OCI-LY7 (cell line): Measurements from ENCODE around the gene PNRC1. TPM values are rescaled to one million over a fixed set of nuclear protein-coding genes. Genes with fewer than 3 reads are reported as not detected.
A peak's percentile ranks its signal among the peaks of the same experiment; 100 is the strongest.

Source experiments
- BruUV-seq: library from RNA; stranded (reverse); fragments of 400-500 nt; replicated peaks from 2 replicates; lab custom pipeline; 2021; lab: Mats Ljungman, UMichigan
- CTCF ChIA-PET: fragments of 300-600 bp; sonication (Branson Sonifier 250); formaldehyde crosslinking; loops from one replicate; lab custom pipeline; 2022; ENCODE audit warnings: antibody characterized with exemption; ENCODE audit not compliant: unreplicated experiment; lab: Charles Lee
- POLR2A ChIA-PET: fragments of 300-600 bp; sonication (Branson Sonifier 250); formaldehyde crosslinking; loops from one replicate; lab custom pipeline; 2022; ENCODE audit warnings: antibody characterized with exemption; lab: Charles Lee
- DNase-seq: peaks from one replicate; pipeline ENCODE4 v3.0.0-alpha.2; 2015; ENCODE audit warnings: low spot score
- H2AFZ ChIP-seq: fragments of 200-600 bp; sonication (generic), shearing (Covaris generic); 2 replicates; pipeline ENCODE4 v1.6.1; 2014; ENCODE audit warnings: mild to moderate bottlenecking, antibody characterized with exemption, low read length, moderate library complexity
- H3K27ac ChIP-seq: fragments of 200-600 bp; sonication (generic); 2 replicates; pipeline ENCODE4 v1.5.1; 2014; ENCODE audit warnings: mixed run types, low read depth, mild to moderate bottlenecking, moderate library complexity, low read length, inconsistent platforms; ENCODE audit not compliant: poor library complexity, severe bottlenecking
- H3K36me3 ChIP-seq: fragments of 200-600 bp; sonication (generic); 2 replicates; pipeline ENCODE4 v1.6.1; 2014; ENCODE audit warnings: mild to moderate bottlenecking, antibody characterized with exemption, low read length, moderate library complexity, mixed read lengths; ENCODE audit not compliant: insufficient read depth
- H3K4me1 ChIP-seq: fragments of 200-600 bp; sonication (generic); 2 replicates; pipeline ENCODE4 v1.5.1; 2014; ENCODE audit warnings: mild to moderate bottlenecking, low read length; ENCODE audit not compliant: insufficient read depth, poor library complexity, severe bottlenecking
- H3K4me2 ChIP-seq: fragments of 200-600 bp; sonication (generic); 2 replicates; pipeline ENCODE4 v1.6.1; 2014; ENCODE audit warnings: mild to moderate bottlenecking, low read length
- H3K4me3 ChIP-seq: fragments of 200-600 bp; sonication (generic); 2 replicates; pipeline ENCODE4 v1.5.1; 2014; ENCODE audit warnings: mild to moderate bottlenecking, low read depth, low read length; ENCODE audit not compliant: poor library complexity, severe bottlenecking
- H3K79me2 ChIP-seq: fragments of 200-600 bp; sonication (generic); 2 replicates; pipeline ENCODE4 v1.6.1; 2016; ENCODE audit warnings: low read depth, mild to moderate bottlenecking, low read length, moderate library complexity, mixed read lengths; ENCODE audit not compliant: insufficient read depth
- H3K9me2 ChIP-seq: fragments of 200-600 bp; sonication (generic); 2 replicates; pipeline ENCODE4 v1.6.1; 2016; ENCODE audit warnings: mild to moderate bottlenecking, low read length, mixed read lengths; ENCODE audit not compliant: insufficient read depth
- H3K9me3 ChIP-seq: fragments of 200-600 bp; sonication (generic); 2 replicates; pipeline ENCODE4 v1.6.1; 2014; ENCODE audit warnings: mild to moderate bottlenecking, mixed run types, low read length, mixed read lengths
- H4K20me1 ChIP-seq: fragments of 200-600 bp; sonication (generic); 2 replicates; pipeline ENCODE4 v1.6.1; 2014; ENCODE audit warnings: mild to moderate bottlenecking, antibody characterized with exemption, low read length, moderate library complexity, mixed read lengths; ENCODE audit not compliant: insufficient read depth
- EZH2phosphoT487 ChIP-seq: fragments of 200-600 bp; sonication (generic); IDR thresholded peaks from 2 replicates; pipeline ENCODE4 v1.6.1; 2018; ENCODE audit warnings: low read depth, borderline replicate concordance, mild to moderate bottlenecking, mixed run types, antibody characterized with exemption, low read length, moderate library complexity, mixed read lengths
- intact Hi-C: fragments of 100-400 bp; cut with micrococcal nuclease; formaldehyde crosslinking; loops from one replicate; pipeline ENCODE4 v1.10.0; 2022; ENCODE audit not compliant: unreplicated experiment
- total RNA-seq, 2 experiments: library from RNA; depleted of rRNA in 1 of 2; stranded (reverse); fragments of >200 nt in 1 of 2; shearing (Covaris generic) in 1 of 2; gene quantifications; 2 replicates each; pipeline ENCODE4 v1.2.3, GENCODE V29; 2014 to 2022
- TF ChIP-seq, protein P1 (sequence below): fragments of 200-600 bp; sonication (generic); conservative IDR thresholded peaks from 2 replicates; pipeline ENCODE4 v1.5.1; 2014; ENCODE audit warnings: mild to moderate bottlenecking, antibody characterized with exemption, low read length, moderate library complexity, mixed read lengths

The PNRC1 gene
- total RNA-seq, 2 experiments from 2014 or later, result 26.7 to 53.0 TPM

DNA sequence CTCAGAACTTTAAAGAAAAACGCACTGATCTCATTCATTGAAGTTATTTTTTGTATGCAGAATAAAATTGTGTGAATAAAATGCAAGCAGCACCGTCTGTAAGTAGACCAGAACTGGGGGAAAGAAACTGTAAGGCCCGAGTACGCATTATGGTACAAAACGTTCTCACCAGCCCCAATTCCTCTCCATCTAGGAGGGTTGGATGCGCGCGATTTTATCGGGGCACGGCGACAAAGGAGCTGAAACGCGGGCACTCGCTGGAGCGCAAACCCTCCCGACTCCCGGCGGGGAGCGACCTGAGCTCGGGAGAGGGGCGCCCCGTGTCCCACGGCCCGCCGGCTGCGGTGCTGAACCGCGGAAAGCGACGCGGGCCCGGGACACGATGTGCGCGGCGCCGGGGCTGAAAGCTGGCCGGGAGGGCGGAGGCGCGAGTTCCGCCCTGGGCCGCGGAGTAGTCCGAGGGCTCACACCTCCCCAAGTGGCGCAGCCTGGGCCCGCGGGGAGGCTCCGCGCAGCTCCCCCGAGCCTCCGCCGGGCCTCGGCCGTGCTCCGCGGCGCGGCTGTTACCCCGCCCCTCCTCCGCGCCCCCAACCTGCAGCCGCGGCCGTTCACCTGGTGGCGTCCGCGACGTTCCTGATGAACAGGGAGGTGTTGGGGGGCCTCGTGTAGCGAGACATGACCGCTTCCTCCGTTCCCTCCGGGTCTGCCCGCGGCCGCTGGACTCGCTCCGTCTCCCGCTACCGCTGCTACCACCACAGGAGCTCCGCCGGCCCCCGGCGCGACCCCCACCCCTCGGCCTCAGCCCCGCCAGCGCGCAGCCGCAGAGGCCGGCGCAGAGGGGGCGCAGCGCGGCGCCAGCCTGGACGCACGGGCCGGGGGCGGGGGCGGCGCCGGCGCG lies 36.9 kb downstream of the PNRC1 start, which contains the start of gene SRSF12:
Gene SRSF12 (minus strand): TSS at position 861 of the 898 bp plus-strand sequence. CDS start 184 bp downstream, at position 677.
- no peaks in the 10 kb centered on the region for H3K9me2 ChIP-seq
- intact Hi-C loops, result no loop called here
- H3K36me3 ChIP-seq, result no peaks in the 10 kb centered on the region
- H4K20me1 ChIP-seq, result no peaks in the 10 kb centered on the region
- ChIA-PET CTCF (interaction anchor here (0.6 kb wide), 1 partner anchor 69 kb away, joined by 3 read pairs; no protein-coding TSS in a partner anchor), POLR2A (interaction anchor here (0.6 kb wide), 1 partner anchor 79 kb away, joined by 3 read pairs; no protein-coding TSS in a partner anchor)
- no peaks in the 10 kb centered on the region for H3K9me3 ChIP-seq
- BruUV-seq, result no TSS peak
- no peak within 1 kb of the TSS for H2AFZ ChIP-seq
- no peak within 1 kb of the TSS for H3K4me3 ChIP-seq
- no peaks in the 10 kb centered on the region for H3K4me1 ChIP-seq
- H3K4me2 ChIP-seq, result peak within 1 kb of the TSS; percentile 39; the same call in 1 of the 2 replicates
- H3K79me2 ChIP-seq, result no peaks in the 10 kb centered on the region
- H3K27ac ChIP-seq, result no peak within 1 kb of the TSS
- TF ChIP-seq, protein P1, sequence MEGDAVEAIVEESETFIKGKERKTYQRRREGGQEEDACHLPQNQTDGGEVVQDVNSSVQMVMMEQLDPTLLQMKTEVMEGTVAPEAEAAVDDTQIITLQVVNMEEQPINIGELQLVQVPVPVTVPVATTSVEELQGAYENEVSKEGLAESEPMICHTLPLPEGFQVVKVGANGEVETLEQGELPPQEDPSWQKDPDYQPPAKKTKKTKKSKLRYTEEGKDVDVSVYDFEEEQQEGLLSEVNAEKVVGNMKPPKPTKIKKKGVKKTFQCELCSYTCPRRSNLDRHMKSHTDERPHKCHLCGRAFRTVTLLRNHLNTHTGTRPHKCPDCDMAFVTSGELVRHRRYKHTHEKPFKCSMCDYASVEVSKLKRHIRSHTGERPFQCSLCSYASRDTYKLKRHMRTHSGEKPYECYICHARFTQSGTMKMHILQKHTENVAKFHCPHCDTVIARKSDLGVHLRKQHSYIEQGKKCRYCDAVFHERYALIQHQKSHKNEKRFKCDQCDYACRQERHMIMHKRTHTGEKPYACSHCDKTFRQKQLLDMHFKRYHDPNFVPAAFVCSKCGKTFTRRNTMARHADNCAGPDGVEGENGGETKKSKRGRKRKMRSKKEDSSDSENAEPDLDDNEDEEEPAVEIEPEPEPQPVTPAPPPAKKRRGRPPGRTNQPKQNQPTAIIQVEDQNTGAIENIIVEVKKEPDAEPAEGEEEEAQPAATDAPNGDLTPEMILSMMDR, result no peak
- no peak for TF ChIP-seq EZH2phosphoT487
- DNase-seq, result no peak

DNA sequence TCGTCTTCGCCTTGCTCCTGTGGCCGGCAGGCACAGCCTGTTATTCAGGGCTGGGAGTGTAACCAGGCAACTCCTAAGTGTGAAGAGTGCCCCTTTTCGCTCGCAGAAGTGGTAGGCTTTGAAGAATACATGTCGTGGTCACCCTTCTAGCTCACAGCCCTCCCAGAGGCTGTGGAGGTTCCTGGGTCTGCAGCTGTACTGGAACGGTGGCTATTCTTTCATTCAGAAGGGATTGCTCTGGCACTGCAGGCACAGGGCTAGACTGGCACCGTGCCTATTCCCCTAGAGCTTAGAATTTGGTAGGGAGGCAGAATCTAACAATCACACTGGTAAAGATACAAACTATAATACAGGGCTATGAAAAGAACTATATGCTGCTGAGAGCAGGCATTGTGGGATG lies 38.4 kb downstream of the PNRC1 start:
- TF ChIP-seq EZH2phosphoT487, result no peak
- TF ChIP-seq, protein P1, result no peak
- Histone ChIP-seq H3K4me2 (no peak overlapping the region), H3K79me2 (no peaks in the 10 kb centered on the region), H3K9me3 (no peaks in the 10 kb centered on the region), H4K20me1 (no peaks in the 10 kb centered on the region), H3K36me3 (no peaks in the 10 kb centered on the region), H2AFZ (no peak overlapping the region), H3K4me3 (no peak overlapping the region), H3K9me2 (no peaks in the 10 kb centered on the region), H3K4me1 (no peaks in the 10 kb centered on the region), H3K27ac (no peak overlapping the region)
- CTCF ChIA-PET, result interaction anchor here (0.6 kb wide), 1 partner anchor 243 kb away, joined by 3 read pairs; no protein-coding TSS in a partner anchor
- DNase-seq, result no peak
- intact Hi-C loops, result no loop called here
- BruUV-seq, result no TSS peak
- POLR2A ChIA-PET, result interaction anchor here (0.6 kb wide), 1 partner anchor 1492 kb away, joined by 5 read pairs; no protein-coding TSS in a partner anchor
